ENCODE measurements around the gene ADGRG2. TPM values are rescaled to one million over a fixed set of nuclear protein-coding genes. Genes with fewer than 3 reads are reported as not detected.
A peak's percentile ranks its signal among the peaks of the same experiment; 100 is the strongest.
"Not testable (repeated sequence)": the region's sequence is repeated elsewhere in the genome, so short reads cannot be mapped to it uniquely, and the experiment has no call there.

The ADGRG2 gene
- polyA plus RNA-seq, 4 donors: 16.9 to 30.4 (median 18.1) TPM

- DNase-seq (ENCODE audit: low read depth in 4 of 4, low spot score in 3 of 4): no peak
These were observed 36.0 kb downstream of the ADGRG2 start for GRCh38 chrX:19086102-19086772.

- DNase-seq (ENCODE audit: low read depth in 4 of 4, low spot score in 3 of 4): no peak
These were observed 36.6 kb downstream of the ADGRG2 start for GRCh38 chrX:19085666-19086065.

GRCh38 chrX:19075754-19076153, 46.5 kb downstream of the ADGRG2 start:
- no peak for DNase-seq (ENCODE audit: low read depth in 4 of 4, low spot score in 3 of 4)

DNA sequence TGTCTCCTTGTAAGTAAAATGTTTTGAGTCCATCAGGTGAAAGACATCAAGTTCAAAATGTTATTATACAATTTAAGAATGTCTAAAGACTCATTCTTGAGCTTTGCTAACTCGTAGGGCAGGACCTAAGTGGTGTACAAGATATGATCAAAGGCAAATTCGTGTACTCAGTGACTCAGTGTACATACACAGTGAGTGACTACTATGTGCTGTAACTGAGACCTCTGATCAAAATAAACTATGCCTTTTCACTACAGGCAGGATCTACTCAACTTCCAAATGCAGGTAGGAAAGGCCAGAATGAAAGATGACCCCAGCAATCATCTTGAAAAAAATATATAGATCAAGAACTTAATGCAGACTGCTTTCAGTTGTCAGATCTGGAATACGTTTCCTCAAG, 49.9 kb downstream of the ADGRG2 start:
- DNase-seq (ENCODE audit: low read depth in 4 of 4, low spot score in 3 of 4): no peak

GRCh38 chrX:19070555-19070994, 51.7 kb downstream of the ADGRG2 start:
- no peak for DNase-seq (ENCODE audit: low read depth in 4 of 4, low spot score in 3 of 4)

GRCh38 chrX:19066987-19067386, 55.3 kb downstream of the ADGRG2 start:
- not testable (repeated sequence) for DNase-seq (ENCODE audit: low read depth in 4 of 4, low spot score in 3 of 4)

GRCh38 chrX:19065535-19065934, 56.7 kb downstream of the ADGRG2 start:
- no peak for DNase-seq (ENCODE audit: low read depth in 4 of 4, low spot score in 3 of 4)

GRCh38 chrX:19064175-19064574, 58.1 kb downstream of the ADGRG2 start:
- DNase-seq (ENCODE audit: low read depth in 4 of 4, low spot score in 3 of 4): no peak

- DNase-seq (ENCODE audit: low read depth in 4 of 4, low spot score in 3 of 4): no peak
These were observed 59.2 kb downstream of the ADGRG2 start for GRCh38 chrX:19063030-19063429.

DNA sequence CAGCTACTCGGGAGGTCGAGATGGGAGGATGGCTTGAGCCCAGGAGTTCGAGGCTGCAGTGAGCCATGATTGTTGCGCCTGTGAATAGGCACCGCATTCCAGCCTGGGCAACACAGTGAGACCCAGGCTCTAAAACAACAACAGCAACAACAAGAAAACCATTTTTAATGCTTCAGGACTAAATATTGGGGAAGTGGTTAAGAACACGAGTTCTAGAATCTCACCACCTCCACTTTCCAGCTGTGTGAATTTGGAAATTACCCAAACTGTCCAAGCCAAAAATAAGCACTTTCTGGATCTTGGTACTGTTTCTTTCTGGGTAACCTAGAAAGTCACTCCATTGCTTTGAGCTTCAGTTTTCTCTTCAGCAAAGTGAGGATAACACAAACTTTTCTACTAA, 63.2 kb downstream of the ADGRG2 start:
- DNase-seq (ENCODE audit: low read depth in 4 of 4, low spot score in 3 of 4): no peak

DNA sequence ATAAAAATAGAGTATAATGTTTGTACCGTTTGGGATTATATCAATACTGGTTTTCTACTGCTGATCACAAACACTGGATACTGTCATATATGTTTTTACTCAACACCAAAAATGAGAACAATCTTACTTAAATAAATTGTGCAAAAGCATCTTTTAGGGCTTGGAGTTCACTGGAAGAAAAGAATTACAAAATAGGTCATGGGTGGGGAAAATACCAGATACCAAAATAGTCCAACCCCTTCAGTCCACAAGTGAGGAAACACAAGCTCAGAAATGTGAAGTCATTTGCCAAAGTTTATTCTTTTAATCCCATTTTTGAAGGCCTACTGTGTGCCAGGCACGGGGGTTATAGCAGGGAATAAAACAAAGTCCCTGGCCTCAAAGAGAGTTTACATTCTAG, 64.4 kb downstream of the ADGRG2 start:
- no peak for DNase-seq (ENCODE audit: low read depth in 4 of 4, low spot score in 3 of 4)

DNA sequence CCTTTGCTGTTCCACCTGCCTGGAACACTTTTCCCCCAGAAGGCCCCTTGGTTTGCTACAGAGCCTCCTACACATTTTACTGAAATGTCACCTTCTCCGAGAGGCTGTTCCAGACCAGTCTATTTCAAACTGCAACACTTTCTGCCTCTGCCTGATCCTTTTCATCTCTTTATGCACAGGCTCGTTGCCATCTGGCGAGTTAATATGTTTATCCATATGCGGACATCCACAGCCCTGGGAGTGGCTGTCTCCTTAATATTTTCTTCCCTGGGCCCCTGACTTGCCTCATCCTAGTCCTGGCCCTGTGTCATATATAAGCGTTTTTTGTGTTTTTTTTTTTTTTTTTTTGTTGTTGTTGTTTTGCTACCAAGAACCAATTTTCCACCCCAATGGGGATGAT, 73.2 kb downstream of the ADGRG2 start:
- DNase-seq (ENCODE audit: low read depth in 4 of 4, low spot score in 3 of 4): no peak

- DNase-seq (ENCODE audit: low read depth in 4 of 4, low spot score in 3 of 4): no peak
These were observed 75.7 kb downstream of the ADGRG2 start for GRCh38 chrX:19046343-19047215.

DNA sequence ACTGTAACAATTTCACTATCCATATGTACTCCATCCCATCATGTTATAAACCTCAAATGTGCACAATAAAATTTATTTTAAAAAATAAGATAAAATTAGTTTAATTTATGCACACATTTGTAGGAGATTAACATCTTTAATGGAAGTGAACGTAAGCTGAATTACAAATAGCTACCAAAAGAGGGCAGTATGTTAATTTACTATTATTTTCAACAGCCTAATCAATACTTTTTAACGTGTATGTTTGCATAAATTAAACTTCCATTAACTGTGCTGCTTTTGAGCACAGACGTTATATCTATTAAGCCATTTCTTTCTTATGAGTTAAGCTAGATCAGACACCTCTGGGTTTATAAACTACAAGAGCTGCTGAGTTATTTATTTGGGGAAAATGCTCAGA, 81.9 kb downstream of the ADGRG2 start:
- no peak for DNase-seq (ENCODE audit: low read depth in 4 of 4, low spot score in 3 of 4)

DNA sequence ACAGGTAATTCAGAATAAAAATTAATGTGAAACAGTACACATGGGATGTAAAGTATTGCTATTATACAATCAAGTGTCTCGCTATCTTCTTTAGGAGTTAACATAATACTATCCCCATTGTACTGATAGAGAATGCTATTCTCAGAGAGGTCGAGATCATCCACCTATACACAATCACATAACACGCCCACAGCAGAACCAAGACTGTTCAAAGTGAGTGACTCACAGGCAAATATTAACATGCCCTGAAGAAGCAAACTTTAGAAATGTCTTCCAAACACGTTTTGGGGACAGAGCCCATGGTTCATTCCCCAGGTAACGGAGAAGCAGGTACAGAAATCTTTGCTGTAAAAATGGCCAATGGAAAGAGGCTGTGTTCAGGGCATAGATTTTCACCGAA, 88.2 kb downstream of the ADGRG2 start:
- DNase-seq (ENCODE audit: low read depth in 4 of 4, low spot score in 3 of 4): no peak

DNA sequence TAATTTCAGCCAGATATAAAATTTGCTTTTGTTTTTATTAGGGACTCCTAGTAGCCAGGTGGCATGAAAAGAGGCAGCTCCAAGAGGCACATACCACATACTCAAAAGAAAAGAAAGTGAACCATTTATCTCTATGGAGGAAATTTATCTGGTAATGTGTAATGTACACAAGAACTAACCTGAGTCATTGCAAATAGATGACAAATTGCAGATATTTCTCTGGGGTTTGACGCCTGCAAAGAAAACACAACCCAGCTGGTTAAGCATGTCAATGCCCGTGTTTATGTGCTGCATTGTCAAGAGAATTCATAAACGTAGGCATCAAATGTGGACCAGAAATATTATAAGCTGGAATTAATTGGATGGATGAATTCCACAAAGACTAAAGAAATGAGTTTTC, 91.5 kb downstream of the ADGRG2 start:
- no peak for DNase-seq (ENCODE audit: low read depth in 4 of 4, low spot score in 3 of 4)

DNA sequence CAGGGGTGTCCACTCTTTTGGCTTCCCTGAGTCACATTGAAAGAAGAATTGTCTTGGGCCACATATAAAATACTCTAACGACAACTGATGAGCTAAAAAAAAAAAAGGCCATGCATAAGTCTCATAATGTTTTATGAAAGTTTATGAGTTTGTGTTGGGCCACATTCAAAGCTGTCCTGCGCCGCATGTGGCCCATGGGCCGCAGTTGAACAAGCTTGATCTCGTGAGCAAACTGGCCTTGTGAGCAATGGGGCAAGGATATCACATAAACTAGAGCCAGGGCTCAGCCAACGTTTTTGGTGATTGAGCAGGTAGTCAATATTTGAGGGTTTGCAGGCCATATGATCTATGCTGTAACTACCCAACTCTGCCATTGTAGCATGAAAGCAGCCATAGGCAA, 93.7 kb downstream of the ADGRG2 start:
- no peak for DNase-seq (ENCODE audit: low read depth in 4 of 4, low spot score in 3 of 4)

DNA sequence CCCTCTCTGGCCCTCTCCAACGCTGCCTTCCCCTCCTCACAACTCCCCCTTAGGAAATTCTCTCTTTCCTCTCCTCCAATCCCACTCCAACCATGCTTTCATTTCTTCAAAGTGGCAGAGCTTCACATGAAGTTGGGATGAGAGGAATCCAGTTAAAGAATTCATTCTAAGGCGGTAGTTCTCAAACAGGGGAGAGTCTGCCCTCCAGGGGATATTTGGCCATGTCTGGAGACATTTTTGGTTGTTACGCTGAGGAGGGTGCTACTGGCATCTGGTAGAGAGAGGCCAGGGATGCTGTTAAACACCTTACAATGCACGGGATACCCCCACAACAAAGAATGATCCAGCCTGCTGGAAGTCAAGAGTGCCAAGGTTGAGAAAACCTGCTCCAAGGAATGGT, 97.9 kb downstream of the ADGRG2 start:
- no peak for DNase-seq (ENCODE audit: low read depth in 4 of 4, low spot score in 3 of 4)

- DNase-seq (ENCODE audit: low read depth in 4 of 4, low spot score in 3 of 4): no peak
These were observed 102.3 kb downstream of the ADGRG2 start for GRCh38 chrX:19019996-19020395.

DNA sequence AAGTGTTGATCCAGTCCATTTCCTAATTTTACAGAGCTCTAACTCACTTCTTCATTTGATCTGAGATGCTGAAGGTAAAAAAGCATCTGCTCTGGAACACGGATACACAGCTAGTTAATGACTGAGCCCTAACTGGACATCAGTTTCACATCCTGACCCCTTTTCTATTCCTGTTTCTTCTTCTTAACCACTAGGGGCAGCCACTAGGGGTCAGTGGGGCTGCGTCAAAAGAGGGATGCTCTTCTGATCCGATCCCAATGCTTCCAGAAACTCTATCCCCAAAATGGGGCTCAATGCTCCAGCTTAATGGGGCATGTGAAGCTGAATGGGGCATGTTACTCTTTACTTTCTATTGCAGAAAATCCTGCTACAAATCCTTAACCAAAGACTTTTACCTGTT, 105.0 kb downstream of the ADGRG2 start:
- DNase-seq (ENCODE audit: low read depth in 4 of 4, low spot score in 3 of 4): peak in 1 of 4 donors; percentile 9

DNA sequence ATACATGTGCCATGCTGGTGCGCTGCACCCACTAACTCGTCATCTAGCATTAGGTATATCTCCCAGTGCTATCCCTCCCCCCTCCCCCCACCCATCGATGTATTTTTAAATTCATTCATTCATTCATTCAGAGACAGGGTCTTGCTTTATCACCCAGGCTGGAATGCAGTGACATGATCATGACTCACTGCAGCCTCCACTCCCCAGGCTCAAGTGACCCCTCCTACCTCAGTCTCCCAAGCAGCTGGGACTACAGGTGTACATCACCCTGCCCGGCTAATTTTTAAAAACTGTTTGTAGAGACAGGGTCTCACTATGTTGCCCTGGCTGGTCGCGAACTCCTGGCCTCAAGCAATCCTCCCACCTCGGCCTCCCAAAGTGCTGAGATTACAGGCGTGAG, 105.7 kb downstream of the ADGRG2 start:
- DNase-seq (ENCODE audit: low read depth in 4 of 4, low spot score in 3 of 4): not testable (repeated sequence)

- DNase-seq (ENCODE audit: low read depth in 4 of 4, low spot score in 3 of 4): no peak
These were observed 114.4 kb downstream of the ADGRG2 start for GRCh38 chrX:19007868-19008267.
